Nephron (organoid): ENCODE measurements around the gene E2F1.
"Not testable (repeated sequence)": the region's sequence is repeated elsewhere in the genome, so short reads cannot be mapped to it uniquely, and the experiment has no call there.

Experiments used
- H3K27ac Mint-ChIP-seq, 3 experiments: 2 replicates each; pipeline ENCODE4 v1.8.0; 2020; ENCODE audit warnings: mixed read lengths in 3 of 3, mild to moderate bottlenecking in 2 of 3, moderate library complexity in 1 of 3
- H3K27me3 Mint-ChIP-seq: 2 replicates; pipeline ENCODE4 v1.8.0; 2021; ENCODE audit warnings: low read depth, mild to moderate bottlenecking, moderate library complexity, mixed read lengths
- H3K36me3 Mint-ChIP-seq: 2 replicates; pipeline ENCODE4 v1.8.0; 2020; ENCODE audit warnings: low read depth, mixed read lengths
- H3K4me1 Mint-ChIP-seq: 2 replicates; pipeline ENCODE4 v1.8.0; 2020; ENCODE audit warnings: mixed read lengths
- H3K4me3 Mint-ChIP-seq, 3 experiments: 2 replicates each; pipeline ENCODE4 v1.8.0; 2020; ENCODE audit warnings: mild to moderate bottlenecking in 3 of 3, mixed read lengths in 3 of 3, moderate library complexity in 2 of 3
- H3K9me3 Mint-ChIP-seq: 2 replicates; pipeline ENCODE4 v1.8.0; 2020; ENCODE audit warnings: mixed read lengths
- CTCF ChIP-seq, 3 experiments: fragments of 200-600 bp; sonication (generic); IDR thresholded peaks; one replicate each; pipeline ENCODE4 v1.5.0; 2021; ENCODE audit warnings: antibody characterized with exemption in 3 of 3; ENCODE audit not compliant: unreplicated experiment in 3 of 3

The E2F1 gene

GRCh38 chr20:33650753-33651561 is 35.2 kb downstream of the E2F1 start:
- peaks cover 4% of the 10 kb centered on the region for H3K36me3 Mint-ChIP-seq
- no peak overlapping the region for H3K4me3 Mint-ChIP-seq
- no peaks in the 10 kb centered on the region for H3K27me3 Mint-ChIP-seq
- H3K27ac Mint-ChIP-seq, result peak overlapping the region in 1 of 3 experiments; percentile 55
- peaks cover 27% of the 10 kb centered on the region for H3K4me1 Mint-ChIP-seq
- no peak for TF ChIP-seq CTCF (IDR thresholded peaks at IDR 0.05; ENCODE audit: unreplicated experiment in 3 of 3)
- no peaks in the 10 kb centered on the region for H3K9me3 Mint-ChIP-seq

- H3K27ac Mint-ChIP-seq, result no peak overlapping the region
- no peaks in the 10 kb centered on the region for H3K9me3 Mint-ChIP-seq
- H3K4me3 Mint-ChIP-seq, result no peak overlapping the region
- no peaks in the 10 kb centered on the region for H3K27me3 Mint-ChIP-seq
- H3K36me3 Mint-ChIP-seq, result peaks cover 10% of the 10 kb centered on the region
- H3K4me1 Mint-ChIP-seq, result peaks cover 27% of the 10 kb centered on the region
- TF ChIP-seq CTCF (IDR thresholded peaks at IDR 0.05; ENCODE audit: unreplicated experiment in 3 of 3), result no peak
These were observed 36.0 kb downstream of the E2F1 start for GRCh38 chr20:33650111-33650752.

GRCh38 chr20:33649201-33649681 is 36.9 kb downstream of the E2F1 start:
- Mint-ChIP-seq H3K36me3 (peaks cover 18% of the 10 kb centered on the region), H3K9me3 (no peaks in the 10 kb centered on the region), H3K27ac (peak overlapping the region in 1 of 3 experiments; percentile 20), H3K4me3 (no peak overlapping the region), H3K27me3 (no peaks in the 10 kb centered on the region), H3K4me1 (peaks cover 27% of the 10 kb centered on the region)
- TF ChIP-seq CTCF (IDR thresholded peaks at IDR 0.05; ENCODE audit: unreplicated experiment in 3 of 3), result no peak

- Mint-ChIP-seq H3K36me3 (peaks cover 22% of the 10 kb centered on the region), H3K27ac (no peak overlapping the region), H3K4me3 (no peak overlapping the region), H3K4me1 (peaks cover 21% of the 10 kb centered on the region), H3K27me3 (no peaks in the 10 kb centered on the region), H3K9me3 (no peaks in the 10 kb centered on the region)
- TF ChIP-seq CTCF (IDR thresholded peaks at IDR 0.05; ENCODE audit: unreplicated experiment in 3 of 3), result no peak
These were observed 37.7 kb downstream of the E2F1 start for GRCh38 chr20:33648396-33649004.

GRCh38 chr20:33647603-33648395 is 38.4 kb downstream of the E2F1 start:
- H3K27me3 Mint-ChIP-seq, result no peaks in the 10 kb centered on the region
- H3K4me1 Mint-ChIP-seq, result peaks cover 15% of the 10 kb centered on the region
- H3K9me3 Mint-ChIP-seq, result no peaks in the 10 kb centered on the region
- TF ChIP-seq CTCF (IDR thresholded peaks at IDR 0.05; ENCODE audit: unreplicated experiment in 3 of 3), result no peak
- no peak overlapping the region for H3K4me3 Mint-ChIP-seq
- no peak overlapping the region for H3K27ac Mint-ChIP-seq
- peaks cover 24% of the 10 kb centered on the region for H3K36me3 Mint-ChIP-seq

- not testable (repeated sequence) for H3K27me3 Mint-ChIP-seq, H3K4me3 Mint-ChIP-seq, H3K9me3 Mint-ChIP-seq, H3K27ac Mint-ChIP-seq
- Mint-ChIP-seq H3K36me3 (peaks cover 27% of the 10 kb centered on the region), H3K4me1 (peaks cover 15% of the 10 kb centered on the region)
These were observed 39.1 kb downstream of the E2F1 start for GRCh38 chr20:33646959-33647602.
